K562 (cell line): ENCODE measurements around the gene SPEM1. TPM values are rescaled to one million over a fixed set of nuclear protein-coding genes. Genes with fewer than 3 reads are reported as not detected.

Experiments
- JUND ChIP-seq, 2 experiments: IDR thresholded peaks; 2 replicates in 1 of 2; 3 replicates in 1 of 2; pipeline ENCODE4 v1.6.1; 2011; ENCODE audit warnings: borderline replicate concordance in 2 of 2, low read depth in 2 of 2, low read length in 2 of 2, improper control_type of control experiment in 1 of 2, missing biosample characterization in 1 of 2, missing genetic modification characterization in 1 of 2, missing genetic modification reagents in 1 of 2
- MAZ ChIP-seq, 2 experiments: fragments of 450-650 bp in 1 of 2; sonication (generic) in 1 of 2; formaldehyde crosslinking; IDR thresholded peaks in 1 of 2; conservative IDR thresholded peaks in 1 of 2; 2 replicates each; pipeline versions ENCODE4 v1.4.0 to v1.5.0; 2020; ENCODE audit warnings: mild to moderate bottlenecking in 1 of 2, missing genetic modification reagents in 1 of 2
- POLR2G ChIP-seq: fragments of 200-400 bp; formaldehyde crosslinking; IDR thresholded peaks from 2 replicates; pipeline ENCODE4 v1.6.1; 2017; ENCODE audit warnings: low read depth, mild to moderate bottlenecking, antibody characterized with exemption, low read length, moderate library complexity
- STAT6 ChIP-seq: sonication (generic); formaldehyde crosslinking; IDR thresholded peaks from 2 replicates; pipeline ENCODE4 v1.8.1; 2023; ENCODE audit warnings: mild to moderate bottlenecking, missing genetic modification reagents
- polyA plus RNA-seq, 8 experiments: library from polyadenylated mRNA; depleted of rRNA in 4 of 8; stranded (reverse) in 5 of 8; unstranded in 3 of 8; fragments of >200 nt; fragmentation: Nextera tagmentation in 2 of 8; fragmentation: Illumina TruSeq in 1 of 8; extraction: Ambion mirVana in 2 of 8; extraction: Trizol in 1 of 8; gene quantifications; 2 replicates each; pipeline versions ENCODE4 v1.2.1 to v1.2.3, GENCODE V29; 2011 to 2014; ENCODE audit warnings: inconsistent platforms in 1 of 8, missing spikeins in 1 of 8
- total RNA-seq, 7 experiments: library from RNA; depleted of rRNA in 6 of 7; stranded (reverse); fragments of >200 nt in 6 of 7; fragmentation: Illumina TruSeq in 2 of 7; extraction: Trizol in 2 of 7; gene quantifications; 2 replicates each; pipeline versions ENCODE4 v1.2.1 to v1.2.3, GENCODE V29; 2011 to 2021; ENCODE audit warnings: low replicate concordance in 1 of 7
- TF ChIP-seq, protein P1 (sequence below): sonication (generic); formaldehyde crosslinking; IDR thresholded peaks from 2 replicates; pipeline ENCODE4 v1.8.0; 2023; ENCODE audit warnings: missing genetic modification reagents, mild to moderate bottlenecking, borderline replicate concordance

Gene SPEM1
- total and polyA plus RNA-seq, 9 of the 15 experiments (the other 6 are each of a cell fraction or from before 2014, with no cell fraction given): not detected

- 0 out of 2 replicates have a peak, but pooled peaks have one; percentile 4 for TF ChIP-seq JUND (IDR thresholded peaks at IDR 0.05; ENCODE audit: borderline replicate concordance, low read depth, low read length)
- no peak for TF ChIP-seq JUND (tag; IDR thresholded peaks at IDR 0.05; ENCODE audit: borderline replicate concordance, low read depth, low read length)
- TF ChIP-seq, protein P1, sequence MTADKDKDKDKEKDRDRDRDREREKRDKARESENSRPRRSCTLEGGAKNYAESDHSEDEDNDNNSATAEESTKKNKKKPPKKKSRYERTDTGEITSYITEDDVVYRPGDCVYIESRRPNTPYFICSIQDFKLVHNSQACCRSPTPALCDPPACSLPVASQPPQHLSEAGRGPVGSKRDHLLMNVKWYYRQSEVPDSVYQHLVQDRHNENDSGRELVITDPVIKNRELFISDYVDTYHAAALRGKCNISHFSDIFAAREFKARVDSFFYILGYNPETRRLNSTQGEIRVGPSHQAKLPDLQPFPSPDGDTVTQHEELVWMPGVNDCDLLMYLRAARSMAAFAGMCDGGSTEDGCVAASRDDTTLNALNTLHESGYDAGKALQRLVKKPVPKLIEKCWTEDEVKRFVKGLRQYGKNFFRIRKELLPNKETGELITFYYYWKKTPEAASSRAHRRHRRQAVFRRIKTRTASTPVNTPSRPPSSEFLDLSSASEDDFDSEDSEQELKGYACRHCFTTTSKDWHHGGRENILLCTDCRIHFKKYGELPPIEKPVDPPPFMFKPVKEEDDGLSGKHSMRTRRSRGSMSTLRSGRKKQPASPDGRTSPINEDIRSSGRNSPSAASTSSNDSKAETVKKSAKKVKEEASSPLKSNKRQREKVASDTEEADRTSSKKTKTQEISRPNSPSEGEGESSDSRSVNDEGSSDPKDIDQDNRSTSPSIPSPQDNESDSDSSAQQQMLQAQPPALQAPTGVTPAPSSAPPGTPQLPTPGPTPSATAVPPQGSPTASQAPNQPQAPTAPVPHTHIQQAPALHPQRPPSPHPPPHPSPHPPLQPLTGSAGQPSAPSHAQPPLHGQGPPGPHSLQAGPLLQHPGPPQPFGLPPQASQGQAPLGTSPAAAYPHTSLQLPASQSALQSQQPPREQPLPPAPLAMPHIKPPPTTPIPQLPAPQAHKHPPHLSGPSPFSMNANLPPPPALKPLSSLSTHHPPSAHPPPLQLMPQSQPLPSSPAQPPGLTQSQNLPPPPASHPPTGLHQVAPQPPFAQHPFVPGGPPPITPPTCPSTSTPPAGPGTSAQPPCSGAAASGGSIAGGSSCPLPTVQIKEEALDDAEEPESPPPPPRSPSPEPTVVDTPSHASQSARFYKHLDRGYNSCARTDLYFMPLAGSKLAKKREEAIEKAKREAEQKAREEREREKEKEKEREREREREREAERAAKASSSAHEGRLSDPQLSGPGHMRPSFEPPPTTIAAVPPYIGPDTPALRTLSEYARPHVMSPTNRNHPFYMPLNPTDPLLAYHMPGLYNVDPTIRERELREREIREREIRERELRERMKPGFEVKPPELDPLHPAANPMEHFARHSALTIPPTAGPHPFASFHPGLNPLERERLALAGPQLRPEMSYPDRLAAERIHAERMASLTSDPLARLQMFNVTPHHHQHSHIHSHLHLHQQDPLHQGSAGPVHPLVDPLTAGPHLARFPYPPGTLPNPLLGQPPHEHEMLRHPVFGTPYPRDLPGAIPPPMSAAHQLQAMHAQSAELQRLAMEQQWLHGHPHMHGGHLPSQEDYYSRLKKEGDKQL: no peak
- peak; percentile 72 for TF ChIP-seq POLR2G
- TF ChIP-seq STAT6 (CRISPR knock-in tag): no peak
- TF ChIP-seq MAZ (CRISPR knock-in tag; conservative IDR thresholded peaks at IDR 0.05 in 1 of 2, IDR thresholded peaks at IDR 0.05 in 1 of 2): peak; percentile 19 to 31; a peak in 3 of 4 replicates
Observed at GRCh38 chr17:7444682-7445618, 24.8 kb downstream of the SPEM1 start, which contains the start of gene CHRNB1 (continued).
